Activated naive CD8-positive, alpha-beta T cell treated with anti-CD3 and anti-CD28 coated beads, Interleukin-2, amount 50 U/mL, for 16 hours (primary cell): ENCODE measurements around the gene INO80C.
"Not testable (repeated sequence)": the region's sequence is repeated elsewhere in the genome, so short reads cannot be mapped to it uniquely, and the experiment has no call there.

ENCODE experiments used
- DNase-seq: peaks from one replicate; pipeline ENCODE4 v3.0.0-alpha.2; 2020; ENCODE audit warnings: low read depth, low spot score

INO80C gene

GRCh38 chr18:35489281-35489680, 8.5 kb downstream of the INO80C start:
- DNase-seq = not testable (repeated sequence)

- DNase-seq = not testable (repeated sequence)
Measured at GRCh38 chr18:35488396-35488795, 9.4 kb downstream of the INO80C start.

- not testable (repeated sequence) for DNase-seq
Measured at GRCh38 chr18:35487525-35487924, 10.2 kb downstream of the INO80C start.

GRCh38 chr18:35485852-35486251, 11.9 kb downstream of the INO80C start:
- no peak for DNase-seq

- DNase-seq = no peak
Measured at GRCh38 chr18:35484034-35484433, 13.7 kb downstream of the INO80C start.

GRCh38 chr18:35481960-35482366, 15.8 kb downstream of the INO80C start:
- DNase-seq = no peak

GRCh38 chr18:35479911-35480586, 17.7 kb downstream of the INO80C start:
- DNase-seq = no peak

- peak; percentile 7 for DNase-seq
Measured at GRCh38 chr18:35478520-35479435, 19.0 kb downstream of the INO80C start.

- DNase-seq = no peak
Measured at GRCh38 chr18:35477974-35478373, 19.8 kb downstream of the INO80C start.

- no peak for DNase-seq
Measured at GRCh38 chr18:35477497-35477896, 20.3 kb downstream of the INO80C start.

GRCh38 chr18:35474884-35475283, 22.9 kb downstream of the INO80C start:
- no peak for DNase-seq

- DNase-seq = no peak
Measured at GRCh38 chr18:35473562-35473961, 24.2 kb downstream of the INO80C start.

- no peak for DNase-seq
Measured at GRCh38 chr18:35470435-35470834, 27.3 kb downstream of the INO80C start.

GRCh38 chr18:35469725-35470124, 28.0 kb downstream of the INO80C start:
- no peak for DNase-seq

GRCh38 chr18:35468711-35469110, 29.0 kb downstream of the INO80C start:
- no peak for DNase-seq

- DNase-seq = no peak
Measured at GRCh38 chr18:35467624-35468016, 30.1 kb downstream of the INO80C start.

GRCh38 chr18:35466815-35467623, 30.7 kb downstream of the INO80C start:
- DNase-seq = no peak

- no peak for DNase-seq
Measured at GRCh38 chr18:35466334-35466733, 31.4 kb downstream of the INO80C start.

GRCh38 chr18:35465329-35465728, 32.4 kb downstream of the INO80C start:
- no peak for DNase-seq

- DNase-seq = no peak
Measured at GRCh38 chr18:35464831-35465279, 32.9 kb downstream of the INO80C start.

- no peak for DNase-seq
Measured at GRCh38 chr18:35463827-35464226, 33.9 kb downstream of the INO80C start.

- DNase-seq = no peak
Measured at GRCh38 chr18:35463050-35463449, 34.7 kb downstream of the INO80C start.
